Neural progenitor cell (in vitro differentiated cells): ENCODE data around the gene HINT1. TPM values are rescaled to one million over a fixed set of nuclear protein-coding genes. Genes with fewer than 3 reads are reported as not detected.

Experiments used
- DNase-seq: peaks from one replicate; pipeline ENCODE4 v3.0.0-alpha.2; 2016; ENCODE audit warnings: low spot score
- H2AFZ ChIP-seq: fragments of 200-600 bp; sonication (generic); replicated peaks from 2 replicates; pipeline ENCODE4 v1.6.1; 2016; ENCODE audit warnings: antibody characterized with exemption
- H3F3A ChIP-seq: fragments of 200-600 bp; sonication (generic); 2 replicates; pipeline ENCODE4 v1.6.1; 2016; ENCODE audit warnings: antibody characterized with exemption, low read depth
- H3K27ac ChIP-seq: fragments of 200-600 bp; sonication (generic); 2 replicates; pipeline ENCODE4 v1.5.1; 2016; ENCODE audit warnings: mild to moderate bottlenecking
- H3K27me3 ChIP-seq: fragments of 200-600 bp; sonication (generic); 2 replicates; pipeline ENCODE4 v1.6.1; 2016; ENCODE audit warnings: mild to moderate bottlenecking, moderate library complexity
- H3K36me3 ChIP-seq: fragments of 200-600 bp; sonication (generic); 2 replicates; pipeline ENCODE4 v1.5.1; 2016
- H3K4me1 ChIP-seq: fragments of 200-600 bp; sonication (generic); 2 replicates; pipeline ENCODE4 v1.6.1; 2016; ENCODE audit warnings: mixed run types
- H3K4me2 ChIP-seq: fragments of 200-600 bp; sonication (generic); 2 replicates; pipeline ENCODE4 v1.6.1; 2016
- H3K4me3 ChIP-seq: fragments of 200-600 bp; sonication (generic); 2 replicates; pipeline ENCODE4 v1.5.1; 2016
- H3K79me2 ChIP-seq: fragments of 200-600 bp; sonication (generic); 2 replicates; pipeline ENCODE4 v1.6.1; 2016; ENCODE audit warnings: low read depth
- H3K9ac ChIP-seq: fragments of 200-600 bp; sonication (generic); 2 replicates; pipeline ENCODE4 v1.6.1; 2016
- H3K9me3 ChIP-seq: fragments of 200-600 bp; sonication (generic); 2 replicates; pipeline ENCODE4 v1.5.1; 2016; ENCODE audit warnings: low read depth
- H4K20me1 ChIP-seq: fragments of 200-600 bp; sonication (generic); 2 replicates; pipeline ENCODE4 v1.6.1; 2016; ENCODE audit warnings: low read depth
- H3K27ac Mint-ChIP-seq: 3 replicates; pipeline ENCODE4 v1.8.0; 2021; ENCODE audit warnings: mixed read lengths
- H3K27me3 Mint-ChIP-seq: 2 replicates; pipeline ENCODE4 v1.8.0; 2022; ENCODE audit warnings: low read depth, mild to moderate bottlenecking, inconsistent platforms, moderate library complexity, mixed read lengths; ENCODE audit not compliant: insufficient read depth
- H3K36me3 Mint-ChIP-seq: 3 replicates; pipeline ENCODE4 v1.8.0; 2021; ENCODE audit warnings: mixed read lengths
- H3K4me1 Mint-ChIP-seq: 3 replicates; pipeline ENCODE4 v1.8.0; 2021; ENCODE audit warnings: mixed read lengths
- H3K4me3 Mint-ChIP-seq: 3 replicates; pipeline ENCODE4 v1.8.0; 2021; ENCODE audit warnings: mild to moderate bottlenecking, moderate library complexity, mixed read lengths
- H3K9me3 Mint-ChIP-seq: 3 replicates; pipeline ENCODE4 v1.8.0; 2020; ENCODE audit warnings: mixed read lengths
- EZH2 ChIP-seq: fragments of 200-600 bp; sonication (generic); IDR thresholded peaks from 2 replicates; pipeline ENCODE4 v1.6.1; 2017; ENCODE audit warnings: antibody characterized with exemption, mild to moderate bottlenecking, moderate library complexity
- EZH2phosphoT487 ChIP-seq: fragments of 200-600 bp; sonication (generic); IDR thresholded peaks from 2 replicates; pipeline ENCODE4 v1.6.1; 2017; ENCODE audit warnings: antibody characterized with exemption
- total RNA-seq: library from RNA; depleted of rRNA; stranded (reverse); fragments of >200 nt; gene quantifications from 2 replicates; pipeline ENCODE4 v1.2.3, GENCODE V29; 2015; ENCODE audit warnings: low replicate concordance
- TF ChIP-seq, protein P1 (sequence below): fragments of 200-600 bp; sonication (generic); IDR thresholded peaks from 2 replicates; pipeline ENCODE4 v1.5.1; 2017; ENCODE audit warnings: antibody characterized with exemption, mild to moderate bottlenecking

Gene HINT1
- total RNA-seq, 1 donor from 2014 or later = 300 TPM

DNA sequence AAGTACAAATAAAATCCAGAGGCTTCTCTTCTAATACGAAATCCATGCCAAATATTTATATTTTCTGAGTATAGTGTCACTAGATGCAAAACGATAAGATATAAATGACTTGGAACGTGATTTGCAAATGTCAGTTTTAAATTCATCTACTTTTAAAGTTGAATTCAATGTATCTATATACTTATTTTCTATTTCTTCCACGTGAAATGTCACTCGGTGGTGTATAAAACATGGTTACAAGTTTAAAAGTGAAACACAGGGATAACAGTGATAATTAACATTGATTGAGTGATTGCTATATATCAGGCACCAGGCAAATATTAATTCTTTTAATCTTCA, 54.8 kb downstream of the HINT1 start:
- no peaks in the 10 kb centered on the region for H3K4me1 Mint-ChIP-seq
- H3K4me3 ChIP-seq = no peak overlapping the region
- H3K9ac ChIP-seq = no peak overlapping the region
- H3K4me2 ChIP-seq = no peak overlapping the region
- H3K27ac ChIP-seq = no peak overlapping the region
- H3K9me3 Mint-ChIP-seq = no peaks in the 10 kb centered on the region
- TF ChIP-seq EZH2 (no peak), EZH2phosphoT487 (no peak)
- TF ChIP-seq, protein P1, sequence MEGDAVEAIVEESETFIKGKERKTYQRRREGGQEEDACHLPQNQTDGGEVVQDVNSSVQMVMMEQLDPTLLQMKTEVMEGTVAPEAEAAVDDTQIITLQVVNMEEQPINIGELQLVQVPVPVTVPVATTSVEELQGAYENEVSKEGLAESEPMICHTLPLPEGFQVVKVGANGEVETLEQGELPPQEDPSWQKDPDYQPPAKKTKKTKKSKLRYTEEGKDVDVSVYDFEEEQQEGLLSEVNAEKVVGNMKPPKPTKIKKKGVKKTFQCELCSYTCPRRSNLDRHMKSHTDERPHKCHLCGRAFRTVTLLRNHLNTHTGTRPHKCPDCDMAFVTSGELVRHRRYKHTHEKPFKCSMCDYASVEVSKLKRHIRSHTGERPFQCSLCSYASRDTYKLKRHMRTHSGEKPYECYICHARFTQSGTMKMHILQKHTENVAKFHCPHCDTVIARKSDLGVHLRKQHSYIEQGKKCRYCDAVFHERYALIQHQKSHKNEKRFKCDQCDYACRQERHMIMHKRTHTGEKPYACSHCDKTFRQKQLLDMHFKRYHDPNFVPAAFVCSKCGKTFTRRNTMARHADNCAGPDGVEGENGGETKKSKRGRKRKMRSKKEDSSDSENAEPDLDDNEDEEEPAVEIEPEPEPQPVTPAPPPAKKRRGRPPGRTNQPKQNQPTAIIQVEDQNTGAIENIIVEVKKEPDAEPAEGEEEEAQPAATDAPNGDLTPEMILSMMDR = no peak
- no peaks in the 10 kb centered on the region for H3F3A ChIP-seq
- no peaks in the 10 kb centered on the region for H3K9me3 ChIP-seq
- DNase-seq = no peak
- H3K36me3 ChIP-seq = no peaks in the 10 kb centered on the region
- no peaks in the 10 kb centered on the region for H3K4me1 ChIP-seq
- H3K27me3 Mint-ChIP-seq = no peaks in the 10 kb centered on the region
- H3K27me3 ChIP-seq = no peaks in the 10 kb centered on the region
- no peaks in the 10 kb centered on the region for H3K36me3 Mint-ChIP-seq
- no peak overlapping the region for H3K4me3 Mint-ChIP-seq
- H3K79me2 ChIP-seq = no peaks in the 10 kb centered on the region
- no peak overlapping the region for H2AFZ ChIP-seq
- no peaks in the 10 kb centered on the region for H4K20me1 ChIP-seq
- H3K27ac Mint-ChIP-seq = no peak overlapping the region

DNA sequence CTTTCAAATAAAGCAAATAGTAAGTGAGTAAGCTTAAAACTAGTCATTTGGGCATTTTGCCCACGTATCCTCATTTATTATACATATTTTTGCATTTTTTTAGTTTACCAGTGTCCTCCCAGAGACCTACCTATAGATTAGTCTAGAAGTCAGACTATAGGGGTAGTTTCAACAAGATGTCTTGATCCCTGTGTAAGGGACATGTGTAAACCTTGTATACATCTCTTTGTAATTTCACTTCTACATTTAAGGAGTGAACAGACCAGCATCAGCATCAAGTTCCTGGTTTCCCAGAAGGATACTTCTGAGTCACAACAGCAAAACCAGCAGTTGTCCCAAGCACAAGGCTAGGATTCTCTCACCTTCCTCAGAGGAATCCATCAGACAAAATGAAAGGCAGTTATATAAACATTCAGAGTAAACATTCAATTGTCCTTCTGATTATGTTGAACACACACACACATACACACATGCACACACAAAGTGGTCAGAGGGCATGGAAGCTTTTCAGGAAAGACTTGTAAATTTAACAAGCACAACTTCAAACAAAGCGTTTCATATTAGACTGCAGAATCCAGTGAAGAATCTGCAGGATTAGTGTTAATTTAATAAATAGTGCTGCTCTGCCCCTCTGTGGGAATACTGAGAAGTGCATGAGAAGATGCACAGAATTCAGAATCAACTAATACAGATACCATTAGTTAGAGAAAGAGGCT, 55.4 kb downstream of the HINT1 start:
- peak; percentile 59 for DNase-seq
- H3K79me2 ChIP-seq = no peaks in the 10 kb centered on the region

More for the DNA sequence above, 55.4 kb downstream of the HINT1 start:
- no peak overlapping the region for H3K27ac Mint-ChIP-seq
- Histone ChIP-seq H3K4me2 (no peak overlapping the region), H4K20me1 (no peaks in the 10 kb centered on the region), H3K27me3 (no peaks in the 10 kb centered on the region), H3K9ac (no peak overlapping the region), H3K27ac (no peak overlapping the region), H3F3A (no peaks in the 10 kb centered on the region), H3K4me3 (no peak overlapping the region), H3K4me1 (no peaks in the 10 kb centered on the region), H3K9me3 (no peaks in the 10 kb centered on the region), H3K36me3 (no peaks in the 10 kb centered on the region), H2AFZ (peak overlapping the region; percentile 89)
- TF ChIP-seq, protein P1 = peak; percentile 84
- no peak for TF ChIP-seq EZH2phosphoT487
- no peak overlapping the region for H3K4me3 Mint-ChIP-seq
- H3K36me3 Mint-ChIP-seq = no peaks in the 10 kb centered on the region
- no peaks in the 10 kb centered on the region for H3K27me3 Mint-ChIP-seq
- no peaks in the 10 kb centered on the region for H3K4me1 Mint-ChIP-seq
- no peaks in the 10 kb centered on the region for H3K9me3 Mint-ChIP-seq

Other genes with a start within 250 kb of the HINT1 start
- gene LYRM7, start 5.7 kb upstream of the HINT1 start, total RNA-seq = 8.1 and 19.2 TPM in 2 replicates
- 52.8 and 79.9 TPM in 2 replicates for gene CDC42SE2, start 98.8 kb upstream of the HINT1 start, total RNA-seq